H1 (cell line): ENCODE data around the gene EEF1AKMT3. TPM values are rescaled to one million over a fixed set of nuclear protein-coding genes. Genes with fewer than 3 reads are reported as not detected.

Experiments
- CEBPB ChIP-seq: IDR thresholded peaks from 2 replicates; pipeline ENCODE4 v1.6.1; 2012; ENCODE audit warnings: low read depth, low read length
- JUND ChIP-seq: IDR thresholded peaks from 2 replicates; pipeline ENCODE4 v1.6.1; 2011; ENCODE audit warnings: mild to moderate bottlenecking, improper control_type of control experiment, low read length
- KDM5A ChIP-seq: fragments of 200-600 bp; IDR thresholded peaks from 2 replicates; pipeline ENCODE4 v1.7.1; 2012; ENCODE audit warnings: mild to moderate bottlenecking, low read length, inconsistent platforms, mixed read lengths
- RBBP5 ChIP-seq: IDR thresholded peaks from 2 replicates; pipeline ENCODE4 v1.7.1; 2012; ENCODE audit warnings: low read depth, mild to moderate bottlenecking, inconsistent platforms, low read length, moderate library complexity, borderline replicate concordance
- TAF7 ChIP-seq: optimal IDR thresholded peaks from 2 replicates; pipeline ENCODE3; 2011; ENCODE audit warnings: low read depth, mild to moderate bottlenecking, inconsistent platforms, low read length, moderate library complexity, borderline replicate concordance
- polyA plus RNA-seq, 7 experiments: library from polyadenylated mRNA; depleted of rRNA in 3 of 7; stranded (reverse) in 5 of 7; unstranded in 2 of 7; fragments of >200 nt in 5 of 7; fragments of 200-250 nt in 2 of 7; gene quantifications; 1 replicate in 5 of 7; 2 replicates in 1 of 7; 4 replicates in 1 of 7; pipeline versions ENCODE4 v1.2.1 to v1.2.3, GENCODE V29; 2011 to 2013; ENCODE audit warnings: missing spikeins in 2 of 7, mixed read lengths in 2 of 7
- total RNA-seq: library from RNA; stranded (reverse); fragmentation: NEBNext Ultra II Directional; extraction: Animal tissue kit (Norgen Biotek cat#: 25700); gene quantifications from 2 replicates; pipeline ENCODE4 v1.2.1, GENCODE V29; 2021
- TF ChIP-seq, protein P1 (sequence below): fragments of 300-600 bp; sonication (generic); IDR thresholded peaks from 2 replicates; pipeline ENCODE4 v1.7.1; 2012; ENCODE audit warnings: low read length, moderate library complexity, mild to moderate bottlenecking, inconsistent platforms; ENCODE audit not compliant: insufficient replicate concordance
- TF ChIP-seq, protein P2 (sequence below): IDR thresholded peaks from 2 replicates; pipeline ENCODE4 v1.6.1; 2012; ENCODE audit warnings: inconsistent platforms
- TF ChIP-seq, protein P3 (sequence below): IDR thresholded peaks from 2 replicates; pipeline ENCODE4 v1.6.1; 2012; ENCODE audit warnings: low read length, inconsistent platforms

EEF1AKMT3 gene
- total and polyA plus RNA-seq, 2 of the 8 experiments (the other 6 are each of a cell fraction or from before 2014, with no cell fraction given): 3.1 to 4.4 TPM

DNA sequence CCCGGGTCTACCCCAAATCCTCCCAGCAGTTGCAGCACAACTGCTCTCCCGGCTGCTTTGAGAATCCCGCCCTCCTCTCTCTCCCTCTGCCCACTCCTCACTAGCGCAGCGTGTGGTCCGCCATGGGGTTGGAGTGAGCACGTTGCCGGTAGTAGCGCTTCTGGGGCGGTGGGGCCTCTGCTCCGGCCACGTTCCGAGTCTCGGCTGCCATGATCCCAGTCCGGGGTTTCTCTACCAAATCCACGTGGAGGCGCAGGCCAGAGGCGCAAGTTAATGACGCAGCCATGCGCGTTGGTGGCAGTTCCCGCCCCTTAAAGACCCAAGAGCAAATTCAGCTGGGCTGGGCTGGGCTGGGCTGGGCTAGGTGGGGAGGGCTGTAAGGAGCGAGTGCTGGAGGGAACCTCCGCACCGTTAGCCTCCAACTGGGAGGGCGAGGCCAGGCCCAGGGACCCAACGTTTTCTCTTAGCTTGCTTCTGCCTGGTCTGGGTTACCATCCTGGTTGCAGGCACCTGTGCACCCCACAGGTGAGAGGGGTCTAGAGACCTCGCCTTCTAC is 463 bp upstream of the EEF1AKMT3 start, which contains the start of gene METTL1 (continued):
- TF ChIP-seq, protein P1, sequence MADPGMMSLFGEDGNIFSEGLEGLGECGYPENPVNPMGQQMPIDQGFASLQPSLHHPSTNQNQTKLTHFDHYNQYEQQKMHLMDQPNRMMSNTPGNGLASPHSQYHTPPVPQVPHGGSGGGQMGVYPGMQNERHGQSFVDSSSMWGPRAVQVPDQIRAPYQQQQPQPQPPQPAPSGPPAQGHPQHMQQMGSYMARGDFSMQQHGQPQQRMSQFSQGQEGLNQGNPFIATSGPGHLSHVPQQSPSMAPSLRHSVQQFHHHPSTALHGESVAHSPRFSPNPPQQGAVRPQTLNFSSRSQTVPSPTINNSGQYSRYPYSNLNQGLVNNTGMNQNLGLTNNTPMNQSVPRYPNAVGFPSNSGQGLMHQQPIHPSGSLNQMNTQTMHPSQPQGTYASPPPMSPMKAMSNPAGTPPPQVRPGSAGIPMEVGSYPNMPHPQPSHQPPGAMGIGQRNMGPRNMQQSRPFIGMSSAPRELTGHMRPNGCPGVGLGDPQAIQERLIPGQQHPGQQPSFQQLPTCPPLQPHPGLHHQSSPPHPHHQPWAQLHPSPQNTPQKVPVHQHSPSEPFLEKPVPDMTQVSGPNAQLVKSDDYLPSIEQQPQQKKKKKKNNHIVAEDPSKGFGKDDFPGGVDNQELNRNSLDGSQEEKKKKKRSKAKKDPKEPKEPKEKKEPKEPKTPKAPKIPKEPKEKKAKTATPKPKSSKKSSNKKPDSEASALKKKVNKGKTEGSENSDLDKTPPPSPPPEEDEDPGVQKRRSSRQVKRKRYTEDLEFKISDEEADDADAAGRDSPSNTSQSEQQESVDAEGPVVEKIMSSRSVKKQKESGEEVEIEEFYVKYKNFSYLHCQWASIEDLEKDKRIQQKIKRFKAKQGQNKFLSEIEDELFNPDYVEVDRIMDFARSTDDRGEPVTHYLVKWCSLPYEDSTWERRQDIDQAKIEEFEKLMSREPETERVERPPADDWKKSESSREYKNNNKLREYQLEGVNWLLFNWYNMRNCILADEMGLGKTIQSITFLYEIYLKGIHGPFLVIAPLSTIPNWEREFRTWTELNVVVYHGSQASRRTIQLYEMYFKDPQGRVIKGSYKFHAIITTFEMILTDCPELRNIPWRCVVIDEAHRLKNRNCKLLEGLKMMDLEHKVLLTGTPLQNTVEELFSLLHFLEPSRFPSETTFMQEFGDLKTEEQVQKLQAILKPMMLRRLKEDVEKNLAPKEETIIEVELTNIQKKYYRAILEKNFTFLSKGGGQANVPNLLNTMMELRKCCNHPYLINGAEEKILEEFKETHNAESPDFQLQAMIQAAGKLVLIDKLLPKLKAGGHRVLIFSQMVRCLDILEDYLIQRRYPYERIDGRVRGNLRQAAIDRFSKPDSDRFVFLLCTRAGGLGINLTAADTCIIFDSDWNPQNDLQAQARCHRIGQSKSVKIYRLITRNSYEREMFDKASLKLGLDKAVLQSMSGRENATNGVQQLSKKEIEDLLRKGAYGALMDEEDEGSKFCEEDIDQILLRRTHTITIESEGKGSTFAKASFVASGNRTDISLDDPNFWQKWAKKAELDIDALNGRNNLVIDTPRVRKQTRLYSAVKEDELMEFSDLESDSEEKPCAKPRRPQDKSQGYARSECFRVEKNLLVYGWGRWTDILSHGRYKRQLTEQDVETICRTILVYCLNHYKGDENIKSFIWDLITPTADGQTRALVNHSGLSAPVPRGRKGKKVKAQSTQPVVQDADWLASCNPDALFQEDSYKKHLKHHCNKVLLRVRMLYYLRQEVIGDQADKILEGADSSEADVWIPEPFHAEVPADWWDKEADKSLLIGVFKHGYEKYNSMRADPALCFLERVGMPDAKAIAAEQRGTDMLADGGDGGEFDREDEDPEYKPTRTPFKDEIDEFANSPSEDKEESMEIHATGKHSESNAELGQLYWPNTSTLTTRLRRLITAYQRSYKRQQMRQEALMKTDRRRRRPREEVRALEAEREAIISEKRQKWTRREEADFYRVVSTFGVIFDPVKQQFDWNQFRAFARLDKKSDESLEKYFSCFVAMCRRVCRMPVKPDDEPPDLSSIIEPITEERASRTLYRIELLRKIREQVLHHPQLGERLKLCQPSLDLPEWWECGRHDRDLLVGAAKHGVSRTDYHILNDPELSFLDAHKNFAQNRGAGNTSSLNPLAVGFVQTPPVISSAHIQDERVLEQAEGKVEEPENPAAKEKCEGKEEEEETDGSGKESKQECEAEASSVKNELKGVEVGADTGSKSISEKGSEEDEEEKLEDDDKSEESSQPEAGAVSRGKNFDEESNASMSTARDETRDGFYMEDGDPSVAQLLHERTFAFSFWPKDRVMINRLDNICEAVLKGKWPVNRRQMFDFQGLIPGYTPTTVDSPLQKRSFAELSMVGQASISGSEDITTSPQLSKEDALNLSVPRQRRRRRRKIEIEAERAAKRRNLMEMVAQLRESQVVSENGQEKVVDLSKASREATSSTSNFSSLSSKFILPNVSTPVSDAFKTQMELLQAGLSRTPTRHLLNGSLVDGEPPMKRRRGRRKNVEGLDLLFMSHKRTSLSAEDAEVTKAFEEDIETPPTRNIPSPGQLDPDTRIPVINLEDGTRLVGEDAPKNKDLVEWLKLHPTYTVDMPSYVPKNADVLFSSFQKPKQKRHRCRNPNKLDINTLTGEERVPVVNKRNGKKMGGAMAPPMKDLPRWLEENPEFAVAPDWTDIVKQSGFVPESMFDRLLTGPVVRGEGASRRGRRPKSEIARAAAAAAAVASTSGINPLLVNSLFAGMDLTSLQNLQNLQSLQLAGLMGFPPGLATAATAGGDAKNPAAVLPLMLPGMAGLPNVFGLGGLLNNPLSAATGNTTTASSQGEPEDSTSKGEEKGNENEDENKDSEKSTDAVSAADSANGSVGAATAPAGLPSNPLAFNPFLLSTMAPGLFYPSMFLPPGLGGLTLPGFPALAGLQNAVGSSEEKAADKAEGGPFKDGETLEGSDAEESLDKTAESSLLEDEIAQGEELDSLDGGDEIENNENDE: no peak
- TF ChIP-seq CEBPB: no peak
- TF ChIP-seq RBBP5: no peak
- TF ChIP-seq, protein P2, sequence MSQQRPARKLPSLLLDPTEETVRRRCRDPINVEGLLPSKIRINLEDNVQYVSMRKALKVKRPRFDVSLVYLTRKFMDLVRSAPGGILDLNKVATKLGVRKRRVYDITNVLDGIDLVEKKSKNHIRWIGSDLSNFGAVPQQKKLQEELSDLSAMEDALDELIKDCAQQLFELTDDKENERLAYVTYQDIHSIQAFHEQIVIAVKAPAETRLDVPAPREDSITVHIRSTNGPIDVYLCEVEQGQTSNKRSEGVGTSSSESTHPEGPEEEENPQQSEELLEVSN: peak; percentile 81
- peak; percentile 88 for TF ChIP-seq KDM5A
- TF ChIP-seq, protein P3, sequence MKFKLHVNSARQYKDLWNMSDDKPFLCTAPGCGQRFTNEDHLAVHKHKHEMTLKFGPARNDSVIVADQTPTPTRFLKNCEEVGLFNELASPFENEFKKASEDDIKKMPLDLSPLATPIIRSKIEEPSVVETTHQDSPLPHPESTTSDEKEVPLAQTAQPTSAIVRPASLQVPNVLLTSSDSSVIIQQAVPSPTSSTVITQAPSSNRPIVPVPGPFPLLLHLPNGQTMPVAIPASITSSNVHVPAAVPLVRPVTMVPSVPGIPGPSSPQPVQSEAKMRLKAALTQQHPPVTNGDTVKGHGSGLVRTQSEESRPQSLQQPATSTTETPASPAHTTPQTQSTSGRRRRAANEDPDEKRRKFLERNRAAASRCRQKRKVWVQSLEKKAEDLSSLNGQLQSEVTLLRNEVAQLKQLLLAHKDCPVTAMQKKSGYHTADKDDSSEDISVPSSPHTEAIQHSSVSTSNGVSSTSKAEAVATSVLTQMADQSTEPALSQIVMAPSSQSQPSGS: peak; percentile 98
- peak; percentile 98 for TF ChIP-seq TAF7
- 0 out of 2 replicates have a peak, but pooled peaks have one; percentile 72 for TF ChIP-seq JUND
